AG10803 (cell line): ENCODE measurements around the gene CYP3A4.
"Not testable (repeated sequence)": the region's sequence is repeated elsewhere in the genome, so short reads cannot be mapped to it uniquely, and the experiment has no call there.

Experiments
- DNase-seq: peaks from one replicate; pipeline ENCODE4 v3.0.0; 2010; ENCODE audit warnings: low read depth
- H3K4me3 ChIP-seq: 2 replicates; pipeline ENCODE4 v1.5.1; 2011; ENCODE audit warnings: mild to moderate bottlenecking, low read length, control low read depth
- TF ChIP-seq, protein P1 (sequence below): conservative IDR thresholded peaks from 2 replicates; pipeline ENCODE4 v1.5.1; 2011; ENCODE audit warnings: mild to moderate bottlenecking, low read length, control low read depth, inconsistent platforms

Gene CYP3A4

GRCh38 chr7:99806839-99807478 lies 23.0 kb upstream of the CYP3A4 start:
- DNase-seq = no peak
- no peak overlapping the region for H3K4me3 ChIP-seq
- TF ChIP-seq, protein P1, sequence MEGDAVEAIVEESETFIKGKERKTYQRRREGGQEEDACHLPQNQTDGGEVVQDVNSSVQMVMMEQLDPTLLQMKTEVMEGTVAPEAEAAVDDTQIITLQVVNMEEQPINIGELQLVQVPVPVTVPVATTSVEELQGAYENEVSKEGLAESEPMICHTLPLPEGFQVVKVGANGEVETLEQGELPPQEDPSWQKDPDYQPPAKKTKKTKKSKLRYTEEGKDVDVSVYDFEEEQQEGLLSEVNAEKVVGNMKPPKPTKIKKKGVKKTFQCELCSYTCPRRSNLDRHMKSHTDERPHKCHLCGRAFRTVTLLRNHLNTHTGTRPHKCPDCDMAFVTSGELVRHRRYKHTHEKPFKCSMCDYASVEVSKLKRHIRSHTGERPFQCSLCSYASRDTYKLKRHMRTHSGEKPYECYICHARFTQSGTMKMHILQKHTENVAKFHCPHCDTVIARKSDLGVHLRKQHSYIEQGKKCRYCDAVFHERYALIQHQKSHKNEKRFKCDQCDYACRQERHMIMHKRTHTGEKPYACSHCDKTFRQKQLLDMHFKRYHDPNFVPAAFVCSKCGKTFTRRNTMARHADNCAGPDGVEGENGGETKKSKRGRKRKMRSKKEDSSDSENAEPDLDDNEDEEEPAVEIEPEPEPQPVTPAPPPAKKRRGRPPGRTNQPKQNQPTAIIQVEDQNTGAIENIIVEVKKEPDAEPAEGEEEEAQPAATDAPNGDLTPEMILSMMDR = no peak

DNA sequence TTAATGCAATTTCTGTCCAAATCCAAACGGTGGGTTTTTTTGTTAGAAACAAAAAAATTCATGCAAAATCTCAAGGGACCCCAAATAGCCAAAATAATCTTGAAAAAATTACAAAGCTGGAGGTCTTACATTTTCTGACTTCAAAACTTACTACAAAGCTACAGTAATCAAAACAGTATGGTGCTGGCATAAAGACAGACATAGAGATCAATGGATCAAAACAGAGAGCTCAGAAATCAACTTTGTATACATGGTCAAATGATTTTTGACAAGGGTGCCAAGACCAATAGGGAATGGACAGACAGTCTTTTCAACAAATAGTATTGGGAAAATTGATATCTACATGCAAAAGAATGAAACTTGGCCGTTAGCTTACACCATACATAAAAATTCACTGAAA lies 21.7 kb upstream of the CYP3A4 start:
- no peak overlapping the region for H3K4me3 ChIP-seq
- DNase-seq = no peak
- TF ChIP-seq, protein P1 = no peak

DNA sequence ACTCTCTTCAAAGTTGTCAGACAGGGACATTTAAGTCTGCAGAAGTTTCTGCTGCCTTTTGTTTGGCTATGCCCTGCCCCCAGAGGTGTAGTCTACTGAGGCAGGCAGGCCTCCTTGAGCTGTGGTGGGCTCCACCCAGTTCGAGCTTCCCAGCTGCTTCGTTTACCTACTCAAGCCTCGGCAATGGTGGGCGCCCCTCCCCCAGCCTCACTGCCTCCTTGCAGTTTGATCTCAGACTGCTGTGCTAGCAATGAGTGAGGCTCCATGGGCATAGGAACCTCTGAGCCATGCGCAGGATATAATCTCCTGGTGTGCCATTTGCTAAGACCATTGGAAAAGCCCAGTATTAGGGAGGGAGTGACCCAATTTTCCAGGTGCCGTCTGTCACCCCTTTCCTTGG lies 19.1 kb upstream of the CYP3A4 start:
- not testable (repeated sequence) for H3K4me3 ChIP-seq, DNase-seq

DNA sequence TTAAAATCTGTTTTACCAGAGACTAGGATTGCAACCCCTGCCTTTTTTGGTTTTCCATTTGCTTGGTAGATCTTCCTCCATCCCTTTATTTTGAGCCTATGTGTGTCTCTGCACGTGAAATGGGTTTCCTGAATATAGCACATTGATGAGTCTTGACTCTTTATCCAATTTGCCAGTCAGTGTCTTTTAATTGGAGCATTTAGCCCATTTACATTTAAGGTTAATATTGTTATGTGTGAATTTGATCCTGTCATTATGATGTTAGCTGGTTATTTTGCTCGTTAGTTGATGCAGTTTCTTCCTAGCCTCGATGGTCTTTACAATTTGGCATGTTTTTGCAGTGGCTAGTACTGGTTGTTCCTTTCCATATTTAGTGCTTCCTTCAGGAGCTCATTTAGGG lies 17.4 kb upstream of the CYP3A4 start:
- DNase-seq, H3K4me3 ChIP-seq: not testable (repeated sequence)

DNA sequence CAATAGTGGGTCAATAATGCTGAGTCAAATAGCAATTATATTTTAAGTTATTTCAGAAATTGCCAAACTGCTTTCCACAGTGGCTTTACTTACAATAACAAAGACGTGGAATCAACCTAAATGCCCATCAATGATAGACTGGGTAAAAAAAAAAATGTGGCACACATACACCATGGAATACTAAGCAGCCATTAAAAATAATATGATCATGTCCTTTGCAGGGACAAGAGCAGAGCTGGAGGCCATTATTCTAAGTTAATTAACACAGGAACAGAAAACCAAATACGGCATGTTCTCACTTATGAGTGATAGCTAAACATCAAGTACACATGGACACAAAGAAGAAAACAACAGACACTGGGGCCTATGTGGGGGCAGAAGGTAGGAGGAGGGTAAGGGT lies 15.0 kb upstream of the CYP3A4 start:
- DNase-seq = no peak
- H3K4me3 ChIP-seq = no peak overlapping the region
- TF ChIP-seq, protein P1 = no peak

GRCh38 chr7:99795864-99796263 lies 11.9 kb upstream of the CYP3A4 start:
- not testable (repeated sequence) for DNase-seq, H3K4me3 ChIP-seq

GRCh38 chr7:99794585-99795502 lies 10.9 kb upstream of the CYP3A4 start:
- DNase-seq = no peak
- no peak overlapping the region for H3K4me3 ChIP-seq
- TF ChIP-seq, protein P1 = no peak

GRCh38 chr7:99793443-99793842 lies 9.5 kb upstream of the CYP3A4 start:
- DNase-seq = no peak
- TF ChIP-seq, protein P1 = no peak
- no peak overlapping the region for H3K4me3 ChIP-seq
